Subcutaneous adipose tissue (tissue), 4 donors: ENCODE data around the gene IL34. TPM values are rescaled to one million over a fixed set of nuclear protein-coding genes. Genes with fewer than 3 reads are reported as not detected.

ENCODE experiments used
- total RNA-seq, 4 donors: library from RNA; depleted of rRNA; stranded (reverse); fragments of >200 nt; gene quantifications; one replicate each; pipeline ENCODE4 v1.1.0, GENCODE V29; 2016
- TF ChIP-seq, protein P1 (sequence below): fragments of 450-650 bp; IDR thresholded peaks from one replicate; pipeline ENCODE4 v1.5.1; 2016; ENCODE audit warnings: low read depth, mild to moderate bottlenecking, control low read depth, antibody characterized with exemption, moderate library complexity

IL34 gene
- total RNA-seq, 4 donors from 2014 or later = 1.5 TPM; not detected in 3

DNA sequence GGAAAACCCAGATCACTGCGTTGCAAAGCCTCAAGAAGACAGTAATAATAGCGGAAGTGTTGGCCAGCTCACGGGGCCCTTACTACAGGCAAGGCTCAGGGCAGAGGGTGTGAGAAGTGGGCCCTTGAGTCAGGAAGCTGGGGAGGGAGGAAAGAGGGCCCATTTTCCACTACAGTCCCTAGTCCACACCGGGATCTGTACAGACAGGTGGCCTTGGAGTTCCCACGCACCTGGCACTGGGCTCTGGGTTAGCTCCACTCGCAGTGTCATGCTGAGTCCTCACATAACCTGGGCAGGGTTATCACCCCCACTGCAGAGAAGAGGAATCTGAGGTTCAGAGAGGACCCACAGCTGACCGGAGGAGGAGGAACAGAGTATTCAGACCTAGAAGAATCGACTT, 56.3 kb downstream of the IL34 start:
- TF ChIP-seq, protein P1, sequence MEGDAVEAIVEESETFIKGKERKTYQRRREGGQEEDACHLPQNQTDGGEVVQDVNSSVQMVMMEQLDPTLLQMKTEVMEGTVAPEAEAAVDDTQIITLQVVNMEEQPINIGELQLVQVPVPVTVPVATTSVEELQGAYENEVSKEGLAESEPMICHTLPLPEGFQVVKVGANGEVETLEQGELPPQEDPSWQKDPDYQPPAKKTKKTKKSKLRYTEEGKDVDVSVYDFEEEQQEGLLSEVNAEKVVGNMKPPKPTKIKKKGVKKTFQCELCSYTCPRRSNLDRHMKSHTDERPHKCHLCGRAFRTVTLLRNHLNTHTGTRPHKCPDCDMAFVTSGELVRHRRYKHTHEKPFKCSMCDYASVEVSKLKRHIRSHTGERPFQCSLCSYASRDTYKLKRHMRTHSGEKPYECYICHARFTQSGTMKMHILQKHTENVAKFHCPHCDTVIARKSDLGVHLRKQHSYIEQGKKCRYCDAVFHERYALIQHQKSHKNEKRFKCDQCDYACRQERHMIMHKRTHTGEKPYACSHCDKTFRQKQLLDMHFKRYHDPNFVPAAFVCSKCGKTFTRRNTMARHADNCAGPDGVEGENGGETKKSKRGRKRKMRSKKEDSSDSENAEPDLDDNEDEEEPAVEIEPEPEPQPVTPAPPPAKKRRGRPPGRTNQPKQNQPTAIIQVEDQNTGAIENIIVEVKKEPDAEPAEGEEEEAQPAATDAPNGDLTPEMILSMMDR = no peak

DNA sequence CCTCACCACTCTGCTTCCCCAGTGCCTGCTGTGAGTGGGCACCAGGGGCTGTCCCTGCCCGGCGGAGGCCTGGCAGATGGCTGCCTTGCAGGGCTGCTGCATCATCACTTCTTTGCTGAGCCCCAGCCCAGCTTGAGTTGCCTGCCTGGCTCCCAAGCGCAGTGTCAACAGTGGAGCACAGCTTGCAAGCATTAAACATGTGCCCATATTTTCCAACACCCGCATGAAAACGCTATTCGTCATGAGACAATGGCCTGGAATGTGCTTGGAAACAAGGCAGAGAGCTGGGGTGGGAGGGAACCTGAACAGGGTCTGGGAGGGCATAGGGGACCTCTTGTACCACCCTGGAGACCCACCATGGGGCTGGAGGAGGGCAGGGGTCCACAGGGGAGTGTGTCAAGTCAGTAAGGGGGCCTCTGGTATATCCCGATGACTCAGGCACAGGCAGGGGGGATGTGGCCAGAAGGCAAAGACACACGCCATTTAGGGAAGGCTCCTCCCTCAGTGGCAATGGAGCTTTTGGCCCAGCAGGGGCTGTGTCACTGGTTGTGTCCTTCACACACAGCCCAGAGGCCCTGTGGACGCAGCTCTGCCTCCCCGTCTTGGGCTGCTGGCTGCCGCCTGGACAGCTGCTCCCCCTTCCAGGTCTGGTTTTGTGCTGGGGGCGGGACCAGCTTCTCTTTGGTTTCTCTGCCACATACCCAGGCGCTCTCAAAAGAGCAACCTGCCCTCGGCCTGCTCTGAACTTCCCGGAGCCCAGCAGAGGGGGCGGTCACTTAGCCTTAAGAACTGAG, 56.9 kb downstream of the IL34 start:
- TF ChIP-seq, protein P1 = no peak

DNA sequence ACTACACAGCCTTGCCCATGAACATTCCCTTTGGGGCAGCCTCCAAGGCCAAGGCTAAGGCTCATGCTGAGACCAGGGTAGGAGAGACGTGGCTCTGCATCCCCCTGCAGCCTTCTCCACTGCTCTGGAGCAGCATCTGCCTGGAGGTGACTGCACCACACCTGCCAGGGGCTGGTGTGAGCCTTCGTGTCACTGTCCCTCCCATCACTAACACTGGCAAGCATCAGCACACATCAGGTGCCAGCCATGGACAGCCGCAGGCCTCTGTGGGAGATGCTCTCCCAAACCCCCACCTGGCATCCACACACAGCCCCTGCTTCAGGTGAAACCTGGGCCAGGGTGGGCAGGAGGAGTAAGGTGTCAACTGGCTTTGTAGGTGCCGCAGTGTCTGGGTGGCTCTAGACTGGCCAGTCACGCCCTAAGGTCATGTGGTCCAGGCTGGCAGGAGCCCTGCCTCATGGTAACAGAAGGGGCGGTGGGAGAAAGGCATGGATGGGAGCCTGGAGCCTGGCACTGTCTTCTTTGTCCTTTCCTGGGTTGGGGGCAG, 57.5 kb downstream of the IL34 start:
- TF ChIP-seq, protein P1 = no peak

DNA sequence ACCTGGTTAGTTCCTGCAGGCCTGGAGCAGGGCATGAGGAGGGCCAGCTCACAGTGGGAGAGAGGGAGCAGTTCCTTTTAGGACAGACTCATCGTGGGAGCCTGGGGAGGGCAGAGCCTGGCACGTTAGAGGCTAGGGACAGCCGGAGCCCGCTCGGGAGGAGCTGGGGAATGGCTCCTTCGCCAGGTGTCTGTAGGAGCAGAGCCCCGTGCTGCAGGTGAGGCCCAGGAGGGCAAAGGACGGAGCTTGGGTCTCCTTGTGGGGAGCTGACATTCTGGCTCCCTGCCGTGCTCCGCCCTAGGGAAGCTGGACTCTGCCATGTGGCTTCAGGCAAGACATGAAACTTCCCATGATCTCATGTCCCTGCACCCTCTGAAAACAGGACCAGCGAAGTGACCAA, 58.2 kb downstream of the IL34 start:
- TF ChIP-seq, protein P1 = no peak

DNA sequence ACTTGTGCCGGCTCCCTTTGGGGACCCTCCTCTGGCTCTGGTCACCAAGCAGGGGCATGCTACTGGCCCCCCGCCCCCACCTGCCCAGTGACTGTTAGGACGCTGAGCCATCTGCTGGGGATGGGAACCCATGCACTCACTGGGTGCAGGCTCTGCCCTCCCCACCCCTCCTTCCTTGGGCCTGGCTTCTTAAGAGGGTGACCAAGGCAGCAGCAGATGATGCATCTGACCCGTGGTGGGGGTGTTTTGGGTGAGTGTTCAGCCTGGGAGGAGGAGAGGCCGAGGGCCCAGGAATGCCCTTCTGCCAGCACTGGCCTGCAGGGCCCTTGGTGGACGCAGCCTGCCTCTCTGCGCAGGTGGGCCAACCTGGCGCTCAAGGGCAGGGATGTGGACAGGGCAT, 58.7 kb downstream of the IL34 start:
- TF ChIP-seq, protein P1 = no peak

DNA sequence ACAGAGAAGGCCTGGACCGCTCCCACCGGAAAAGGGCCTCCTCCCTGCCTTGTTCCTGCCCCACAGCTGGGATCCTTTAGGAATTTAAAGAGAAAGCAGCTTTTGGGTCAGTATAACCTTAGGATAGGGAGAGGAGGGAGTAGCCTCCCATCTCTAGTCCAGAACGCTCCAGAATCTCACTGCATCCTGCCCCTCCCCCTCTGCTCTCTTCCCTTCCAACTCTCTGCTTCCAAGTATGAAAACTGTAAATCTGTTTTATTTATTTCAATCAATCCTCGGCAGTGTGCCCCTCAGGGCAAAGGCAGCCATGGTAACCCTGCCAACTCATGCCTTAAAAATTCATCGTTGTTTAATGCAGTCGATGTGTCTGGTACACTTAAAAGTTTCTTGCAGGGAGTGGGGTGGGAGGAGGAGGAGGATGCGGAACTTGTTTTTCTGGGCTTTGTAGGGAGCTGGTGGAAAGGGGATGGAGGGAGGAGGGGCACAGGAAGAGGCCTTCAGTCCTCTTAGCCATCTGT, 60.6 kb downstream of the IL34 start:
- TF ChIP-seq, protein P1 = no peak
